Measurements from ENCODE around the gene AGRP. TPM values are rescaled to one million over a fixed set of nuclear protein-coding genes. Genes with fewer than 3 reads are reported as not detected.
"Not testable (repeated sequence)": the region's sequence is repeated elsewhere in the genome, so short reads cannot be mapped to it uniquely, and the experiment has no call there.

The AGRP gene
- total and polyA plus RNA-seq, 8 donors = 0.18 to 1.9 (median 0.37) TPM; not detected in 1

GRCh38 chr16:67516296-67517154 lies 33.2 kb upstream of the AGRP start:
- Histone ChIP-seq H3K4me3 (no peak overlapping the region), H3K9me3 (no peaks in the 10 kb centered on the region), H3K36me3 (no peaks in the 10 kb centered on the region), H3K4me1 (peaks cover 0 to 34% of the 10 kb centered on the region in 2 donors), H3K27me3 (no peaks in the 10 kb centered on the region), H3K27ac (no peak overlapping the region)
- intact Hi-C loops (cut with DNase I) = no loop called here
- ATAC-seq (no peak), DNase-seq (no peak)
- no peak for TF ChIP-seq CTCF (IDR thresholded peaks at IDR 0.05)

GRCh38 chr16:67514382-67514828 lies 31.1 kb upstream of the AGRP start:
- no peak overlapping the region for H3K4me3 ChIP-seq
- peak; percentile 65 to 73 for TF ChIP-seq CTCF (IDR thresholded peaks at IDR 0.05)
- H3K27ac ChIP-seq = no peak overlapping the region
- intact Hi-C loops (cut with DNase I) = no loop called here
- H3K36me3 ChIP-seq = no peaks in the 10 kb centered on the region
- DNase-seq = peak in 2 of 4 donors; percentile 77 to 82
- peak; percentile 88 for ATAC-seq
- no peaks in the 10 kb centered on the region for H3K27me3 ChIP-seq
- peaks cover 0 to 24% of the 10 kb centered on the region in 2 donors for H3K4me1 ChIP-seq
- no peaks in the 10 kb centered on the region for H3K9me3 ChIP-seq

- peaks cover 0 to 24% of the 10 kb centered on the region in 2 donors for H3K4me1 ChIP-seq
- H3K27me3 ChIP-seq; H3K4me3 ChIP-seq; intact Hi-C loops (cut with DNase I); H3K36me3 ChIP-seq; ATAC-seq; H3K27ac ChIP-seq; H3K9me3 ChIP-seq; DNase-seq: not testable (repeated sequence)
These were observed 30.5 kb upstream of the AGRP start for GRCh38 chr16:67513892-67514291.

- Histone ChIP-seq H3K27ac (no peak overlapping the region), H3K27me3 (no peaks in the 10 kb centered on the region), H3K4me1 (peaks cover 4 to 31% of the 10 kb centered on the region in 2 donors), H3K4me3 (no peak overlapping the region), H3K9me3 (no peaks in the 10 kb centered on the region), H3K36me3 (no peaks in the 10 kb centered on the region)
- intact Hi-C loops (cut with DNase I) = no loop called here
- no peak for ATAC-seq
- TF ChIP-seq CTCF (IDR thresholded peaks at IDR 0.05) = no peak
- no peak for DNase-seq
These were observed 25.7 kb upstream of the AGRP start for GRCh38 chr16:67509016-67509415.

GRCh38 chr16:67506468-67506867 lies 23.1 kb upstream of the AGRP start:
- Histone ChIP-seq H3K4me3 (no peak overlapping the region), H3K4me1 (peaks cover 4 to 34% of the 10 kb centered on the region in 2 donors), H3K27ac (peak overlapping the region in 1 of 2 donors; percentile 33), H3K9me3 (no peaks in the 10 kb centered on the region), H3K36me3 (no peaks in the 10 kb centered on the region), H3K27me3 (no peaks in the 10 kb centered on the region)
- ATAC-seq = no peak
- DNase-seq = no peak
- intact Hi-C loops (cut with DNase I) = no loop called here
- no peak for TF ChIP-seq CTCF (IDR thresholded peaks at IDR 0.05)
